HG02759 (cell line): ENCODE measurements around the gene MMP8.
A peak's percentile ranks its signal among the peaks of the same experiment; 100 is the strongest.
"Not testable (repeated sequence)": the region's sequence is repeated elsewhere in the genome, so short reads cannot be mapped to it uniquely, and the experiment has no call there.

Source experiments
- ATAC-seq: cut with Tn5 transposase; IDR thresholded peaks from one replicate; pipeline ENCODE4 v1.9.1; 2021; ENCODE audit warnings: mild to moderate bottlenecking, moderate library complexity; ENCODE audit not compliant: unreplicated experiment

Gene MMP8

GRCh38 chr11:102724904-102725500, at the start of gene MMP8:
Gene MMP8 (minus strand): TSS chr11:102724954. CDS start chr11:102724855, 99 bp downstream.
- ATAC-seq = no peak

DNA sequence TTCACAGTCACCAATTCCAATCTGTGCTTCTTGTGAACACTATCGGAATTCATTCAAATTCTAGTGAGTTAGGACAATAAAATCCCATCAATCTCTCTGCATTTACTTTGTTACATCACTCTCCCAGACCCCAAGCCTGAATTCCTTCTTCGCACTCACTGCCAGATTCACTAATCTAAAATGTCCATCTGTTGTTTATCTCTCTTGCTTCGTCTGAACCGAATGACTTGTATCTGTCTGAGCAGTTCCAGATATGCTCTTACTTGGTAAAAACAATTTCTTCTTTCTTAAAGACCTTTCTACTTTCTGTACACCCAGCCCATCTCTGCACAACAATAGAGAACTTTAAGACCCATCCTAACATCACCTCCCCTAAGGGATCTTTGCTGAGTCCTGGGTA, 48.6 kb upstream of the MMP8 start:
- no peak for ATAC-seq

GRCh38 chr11:102771351-102771750, 46.6 kb upstream of the MMP8 start:
- no peak for ATAC-seq

DNA sequence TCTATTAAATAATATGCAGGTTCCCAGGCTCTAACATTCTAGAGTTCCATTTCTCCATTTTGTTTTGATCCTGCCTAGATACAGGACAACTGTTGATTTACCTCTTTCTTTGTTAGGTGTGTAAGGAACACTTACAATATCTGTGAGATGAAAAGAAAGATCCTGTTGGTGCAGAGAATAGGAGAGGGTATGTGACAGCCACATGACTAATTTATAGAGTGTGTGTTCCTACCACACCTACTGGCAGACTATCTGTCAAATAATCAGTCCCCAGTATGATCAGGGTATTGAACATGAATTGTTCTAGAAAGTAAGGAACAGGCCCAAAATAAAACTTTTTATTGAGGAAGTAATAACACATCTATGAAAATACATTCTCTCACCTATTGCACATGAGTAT, 45.4 kb upstream of the MMP8 start:
- no peak for ATAC-seq

GRCh38 chr11:102767800-102768199, 43.0 kb upstream of the MMP8 start:
- ATAC-seq = no peak

- no peak for ATAC-seq
Measured at GRCh38 chr11:102763440-102763839, 38.7 kb upstream of the MMP8 start.

DNA sequence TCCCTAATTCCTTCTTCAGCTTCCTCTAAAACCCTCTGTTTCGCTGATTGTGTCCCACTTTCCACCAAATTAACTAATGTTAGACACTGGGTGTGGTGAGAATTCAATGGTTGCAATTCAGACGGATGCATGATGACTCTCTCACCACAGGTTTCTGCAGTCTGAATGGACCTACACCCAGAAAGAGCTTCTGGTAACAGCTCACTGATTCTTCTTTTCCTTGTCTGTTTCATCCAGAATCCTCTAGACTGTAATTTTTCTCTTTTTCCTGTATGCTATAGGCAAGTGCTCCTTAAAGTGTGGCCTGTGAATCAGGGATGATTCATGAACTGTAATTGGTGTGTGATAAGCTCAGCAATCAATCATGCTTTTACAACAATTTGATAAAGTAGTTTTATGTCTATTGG, 37.6 kb upstream of the MMP8 start:
- no peak for ATAC-seq

DNA sequence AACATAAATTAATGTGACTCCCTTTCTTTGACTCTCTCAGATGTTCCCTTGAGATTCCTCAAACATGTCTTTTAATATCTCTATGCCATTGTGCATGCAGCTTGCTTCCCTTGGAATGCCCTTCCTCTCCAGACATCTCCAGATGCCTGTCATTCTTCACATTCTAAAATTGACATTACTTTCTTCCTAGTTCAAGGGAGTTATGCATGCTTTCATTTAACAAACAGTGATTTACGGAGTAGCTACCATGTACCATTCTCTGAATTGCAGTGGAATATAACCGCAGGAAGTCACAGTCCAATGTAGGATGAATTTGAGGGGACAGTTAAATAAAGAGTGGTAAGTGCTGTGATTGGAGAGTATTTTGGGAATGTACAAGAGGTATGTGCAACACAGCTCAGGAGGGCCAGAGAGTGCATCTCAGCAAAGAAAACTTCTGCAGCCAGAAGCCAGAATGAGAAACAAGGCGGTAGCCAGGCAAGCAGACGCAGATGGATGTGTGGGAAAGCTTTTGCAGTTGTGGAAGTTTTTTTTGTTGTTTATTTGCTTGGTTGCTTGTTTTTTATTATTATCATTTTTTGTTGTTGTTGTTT, 37.0 kb upstream of the MMP8 start:
- no peak for ATAC-seq

DNA sequence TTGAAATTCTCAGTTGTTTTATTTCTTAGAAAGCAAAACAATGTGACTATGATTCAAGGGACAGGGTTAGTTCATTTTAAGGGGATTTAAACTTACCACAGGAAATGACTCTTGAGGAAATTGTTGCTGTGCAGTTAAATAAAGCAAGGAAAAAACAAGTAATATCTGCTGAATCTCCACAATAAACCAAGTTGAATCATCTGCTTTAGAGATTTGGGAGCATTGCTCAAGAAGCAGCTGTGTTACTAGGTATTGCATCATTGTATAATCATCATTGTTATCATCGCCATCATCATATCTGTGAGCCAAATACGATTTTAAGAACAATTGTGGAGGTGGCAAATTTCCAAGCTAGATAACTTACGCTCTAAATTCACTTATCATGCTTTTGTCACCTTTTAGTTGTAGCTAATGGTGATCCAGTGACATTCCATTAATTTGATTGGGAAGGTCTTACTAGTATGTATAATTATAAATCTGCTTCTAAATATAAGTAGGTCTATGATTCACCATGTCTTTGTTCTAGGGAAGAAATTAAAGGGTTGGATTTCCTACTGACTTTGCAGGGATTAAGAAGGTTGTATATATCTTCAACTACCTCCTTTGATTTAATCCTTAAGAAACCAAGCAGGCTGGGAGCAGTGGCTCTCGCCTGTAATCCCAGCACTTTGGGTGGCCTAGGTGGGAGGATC, 35.7 kb upstream of the MMP8 start:
- ATAC-seq = no peak

DNA sequence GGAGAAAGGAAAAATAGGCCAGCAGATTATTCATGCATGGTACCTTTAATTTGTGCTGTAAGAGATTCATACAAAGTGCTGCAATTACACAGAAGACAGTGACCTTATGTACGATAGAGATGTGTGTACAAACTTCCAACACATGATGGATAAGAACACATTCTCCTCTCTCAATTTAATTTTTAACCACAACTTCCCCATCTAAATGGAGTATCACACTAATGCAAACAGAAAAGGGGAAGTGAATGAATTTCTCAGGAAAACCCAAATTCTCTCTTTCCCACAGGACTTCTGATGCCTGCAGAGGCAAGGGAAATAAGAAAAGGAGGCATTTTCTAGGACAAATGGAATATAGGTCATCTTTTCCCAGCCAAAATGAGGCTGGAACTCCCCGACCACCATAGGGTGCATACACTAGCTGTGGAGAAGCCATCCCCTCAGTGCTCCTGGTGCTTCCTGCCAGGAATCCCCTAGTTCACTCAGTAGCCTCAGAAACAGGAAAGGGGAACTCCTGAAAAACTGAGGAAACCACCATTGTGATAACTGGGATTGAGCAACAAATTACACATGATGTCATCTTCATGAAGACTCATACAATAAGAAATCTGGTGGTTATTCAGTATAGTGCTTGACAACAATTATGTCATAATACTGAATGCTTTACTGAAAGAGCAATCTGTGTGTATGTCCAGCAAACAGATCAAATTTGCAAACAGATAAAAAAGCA, 33.2 kb upstream of the MMP8 start:
- no peak for ATAC-seq

DNA sequence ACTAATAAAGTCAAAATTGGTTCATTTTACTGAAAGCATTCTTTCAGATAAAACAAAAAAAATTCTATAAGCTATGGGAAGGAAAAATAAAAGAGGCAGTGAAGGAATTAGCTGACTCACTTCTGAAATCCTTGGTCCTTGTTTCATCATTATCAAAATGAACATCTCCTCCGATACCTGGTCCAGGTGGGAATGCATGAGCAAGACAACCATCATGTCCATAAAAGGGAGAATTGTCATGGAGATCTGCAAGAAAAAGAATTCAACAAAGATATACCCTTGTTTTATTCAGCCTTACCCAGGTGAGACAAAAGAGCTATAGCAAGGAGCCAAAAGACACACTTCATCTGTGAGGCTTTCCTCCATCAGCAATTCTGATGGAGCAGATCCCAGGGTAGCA, 28.5 kb upstream of the MMP8 start:
- no peak for ATAC-seq

DNA sequence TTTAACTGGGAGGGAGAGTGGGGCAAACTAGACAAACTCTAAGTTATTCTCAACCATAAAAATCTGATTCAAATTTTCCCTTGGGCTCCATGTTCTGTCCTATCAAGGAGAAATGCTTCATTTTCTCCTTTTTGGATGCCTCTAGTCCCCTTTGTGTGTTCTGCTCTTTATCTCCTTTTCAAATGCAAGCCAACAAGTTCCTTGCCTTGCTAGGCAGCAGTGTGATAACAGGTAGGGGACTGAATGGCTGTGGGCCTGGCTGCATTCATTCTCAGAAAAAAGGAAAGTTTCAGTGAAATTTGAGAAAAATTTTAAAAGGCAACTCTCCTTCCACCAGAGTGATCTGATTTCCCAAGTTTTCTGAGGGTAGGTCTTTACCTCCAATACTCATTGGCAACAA, 26.9 kb upstream of the MMP8 start:
- ATAC-seq = no peak

- ATAC-seq = no peak
Measured at GRCh38 chr11:102749101-102749722, 24.5 kb upstream of the MMP8 start.

DNA sequence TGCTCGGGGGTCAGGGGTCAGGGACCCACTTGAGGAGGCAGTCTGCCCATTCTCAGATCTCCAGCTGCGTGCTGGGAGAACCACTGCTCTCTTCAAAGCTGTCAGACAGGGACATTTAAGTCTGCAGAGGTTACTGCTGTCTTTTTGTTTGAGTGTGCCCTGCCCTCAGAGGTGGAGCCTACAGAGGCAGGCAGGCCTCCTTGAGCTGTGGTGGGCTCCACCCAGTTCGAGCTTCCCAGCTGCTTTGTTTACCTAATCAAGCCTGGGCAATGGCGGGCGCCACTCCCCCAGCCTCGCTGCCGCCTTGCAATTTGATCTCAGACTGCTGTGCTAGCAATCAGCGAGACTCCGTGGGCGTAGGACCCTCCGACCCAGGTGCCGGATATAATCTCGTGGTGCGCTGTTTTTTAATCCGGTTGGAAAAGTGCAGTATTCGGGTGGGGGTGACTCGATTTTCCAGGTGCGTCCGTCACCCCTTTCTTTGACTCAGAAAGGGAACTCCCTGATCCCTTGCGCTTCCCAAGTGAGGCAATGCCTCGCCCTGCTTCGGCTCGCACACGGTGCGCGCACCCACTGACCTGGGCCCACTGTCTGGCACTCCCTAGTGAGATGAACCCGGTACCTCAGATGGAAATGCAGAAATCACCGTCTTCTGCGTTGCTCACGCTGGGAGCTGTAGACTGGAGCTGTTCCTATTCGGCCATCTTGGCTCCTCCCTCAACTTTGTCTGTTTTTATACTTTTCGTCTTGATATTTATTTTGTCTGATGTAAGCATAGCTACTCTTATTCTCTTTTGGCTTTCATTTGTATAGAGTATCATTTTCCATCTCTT, 22.2 kb upstream of the MMP8 start:
- not testable (repeated sequence) for ATAC-seq

GRCh38 chr11:102734650-102735049, 9.9 kb upstream of the MMP8 start:
- no peak for ATAC-seq

GRCh38 chr11:102733232-102733875, 8.6 kb upstream of the MMP8 start:
- peak; percentile 92 for ATAC-seq

GRCh38 chr11:102730944-102731343, 6.2 kb upstream of the MMP8 start:
- ATAC-seq = not testable (repeated sequence)

GRCh38 chr11:102729849-102730815, 5.4 kb upstream of the MMP8 start:
- no peak for ATAC-seq

DNA sequence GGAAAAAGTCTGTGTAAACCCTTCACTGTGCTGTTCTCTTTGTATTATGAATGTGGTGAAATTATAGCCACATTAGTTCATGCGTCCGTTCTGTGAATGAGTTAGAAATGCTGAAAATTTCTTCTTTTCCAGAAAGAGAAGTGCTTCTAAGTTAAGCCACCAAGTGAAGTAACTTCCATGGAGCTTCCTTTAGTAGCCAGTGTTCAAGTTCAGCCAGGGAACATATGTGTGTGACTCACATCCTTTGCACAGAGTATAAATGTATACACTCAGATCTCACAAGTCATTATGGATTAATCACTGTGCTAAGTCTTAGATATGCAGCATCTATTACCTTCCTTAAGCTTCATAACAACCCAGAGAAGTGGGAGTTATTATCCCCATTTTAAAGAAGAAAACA, 3.1 kb upstream of the MMP8 start:
- no peak for ATAC-seq
